IPS-18a (cell line): ENCODE data around the gene ZNF195.
A peak's percentile ranks its signal among the peaks of the same experiment; 100 is the strongest.
"Not testable (repeated sequence)": the region's sequence is repeated elsewhere in the genome, so short reads cannot be mapped to it uniquely, and the experiment has no call there.

Source experiments
- H3K27ac ChIP-seq: one replicate; pipeline ENCODE4 v1.5.1; 2013; ENCODE audit warnings: low read length
- H3K27me3 ChIP-seq: one replicate; pipeline ENCODE4 v1.6.1; 2013; ENCODE audit warnings: mild to moderate bottlenecking, low read length; ENCODE audit not compliant: control insufficient read depth, insufficient read depth
- H3K36me3 ChIP-seq: one replicate; pipeline ENCODE4 v1.6.1; 2013; ENCODE audit warnings: low read depth, low read length; ENCODE audit not compliant: control insufficient read depth
- H3K4me1 ChIP-seq: one replicate; pipeline ENCODE4 v1.6.1; 2013; ENCODE audit warnings: low read depth, low read length; ENCODE audit not compliant: control insufficient read depth
- H3K4me3 ChIP-seq: one replicate; pipeline ENCODE4 v1.5.1; 2013; ENCODE audit warnings: low read length
- H3K9ac ChIP-seq: one replicate; pipeline ENCODE4 v1.6.1; 2013; ENCODE audit warnings: mild to moderate bottlenecking, low read length, moderate library complexity
- H3K9me3 ChIP-seq: one replicate; pipeline ENCODE4 v1.6.1; 2013; ENCODE audit warnings: low read depth, low read length; ENCODE audit not compliant: control insufficient read depth

Gene ZNF195

GRCh38 chr11:3378426-3379423 is at the start of gene ZNF195:
Gene ZNF195, minus strand, starts transcription at chr11:3379146. Its CDS starts 106 bp downstream, at chr11:3379040.
- peak within 1 kb of the TSS; percentile 90 for H3K4me3 ChIP-seq
- H3K27ac ChIP-seq, result peak within 1 kb of the TSS; percentile 93

GRCh38 chr11:3428076-3428475 is 49.1 kb upstream of the ZNF195 start:
- not testable (repeated sequence) for H3K9ac ChIP-seq, H3K27ac ChIP-seq, H3K4me3 ChIP-seq, H3K27me3 ChIP-seq, H3K4me1 ChIP-seq, H3K36me3 ChIP-seq, H3K9me3 ChIP-seq

More at GRCh38 chr11:3378426-3379423, at the start of gene ZNF195:
- no peaks in the 10 kb centered on the region for H3K27me3 ChIP-seq
- H3K9ac ChIP-seq, result peak within 1 kb of the TSS; percentile 98
- peaks cover 28% of the 10 kb centered on the region for H3K4me1 ChIP-seq
- H3K9me3 ChIP-seq, result no peaks in the 10 kb centered on the region
- peaks cover 50% of the 10 kb centered on the region for H3K36me3 ChIP-seq

DNA sequence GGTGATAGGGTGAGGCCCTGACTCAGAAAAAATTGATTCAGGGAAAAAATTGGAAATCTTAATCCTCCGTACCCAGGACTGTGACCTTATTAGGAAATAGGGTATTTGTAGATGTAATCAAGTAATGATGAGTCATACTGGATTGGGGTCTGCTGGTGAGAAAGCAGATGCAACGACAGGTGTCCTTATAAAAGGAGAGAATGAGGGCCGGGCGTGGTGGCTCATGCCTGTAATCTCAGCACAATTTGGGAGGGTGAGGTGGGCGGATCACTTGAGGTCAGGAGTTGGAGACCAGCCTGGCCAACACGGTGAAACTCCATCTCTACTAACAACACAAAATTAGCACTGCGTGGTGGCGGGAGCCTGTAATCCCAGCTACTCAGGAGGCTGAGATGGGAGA is 47.6 kb upstream of the ZNF195 start:
- H3K9ac ChIP-seq, H3K4me3 ChIP-seq, H3K9me3 ChIP-seq, H3K27ac ChIP-seq, H3K36me3 ChIP-seq, H3K4me1 ChIP-seq, H3K27me3 ChIP-seq: not testable (repeated sequence)

- peak overlapping the region; percentile 56 for H3K4me3 ChIP-seq
- not testable (repeated sequence) for H3K9me3 ChIP-seq, H3K27ac ChIP-seq, H3K27me3 ChIP-seq, H3K4me1 ChIP-seq, H3K36me3 ChIP-seq, H3K9ac ChIP-seq
Measured at GRCh38 chr11:3423928-3424327, 45.0 kb upstream of the ZNF195 start.

DNA sequence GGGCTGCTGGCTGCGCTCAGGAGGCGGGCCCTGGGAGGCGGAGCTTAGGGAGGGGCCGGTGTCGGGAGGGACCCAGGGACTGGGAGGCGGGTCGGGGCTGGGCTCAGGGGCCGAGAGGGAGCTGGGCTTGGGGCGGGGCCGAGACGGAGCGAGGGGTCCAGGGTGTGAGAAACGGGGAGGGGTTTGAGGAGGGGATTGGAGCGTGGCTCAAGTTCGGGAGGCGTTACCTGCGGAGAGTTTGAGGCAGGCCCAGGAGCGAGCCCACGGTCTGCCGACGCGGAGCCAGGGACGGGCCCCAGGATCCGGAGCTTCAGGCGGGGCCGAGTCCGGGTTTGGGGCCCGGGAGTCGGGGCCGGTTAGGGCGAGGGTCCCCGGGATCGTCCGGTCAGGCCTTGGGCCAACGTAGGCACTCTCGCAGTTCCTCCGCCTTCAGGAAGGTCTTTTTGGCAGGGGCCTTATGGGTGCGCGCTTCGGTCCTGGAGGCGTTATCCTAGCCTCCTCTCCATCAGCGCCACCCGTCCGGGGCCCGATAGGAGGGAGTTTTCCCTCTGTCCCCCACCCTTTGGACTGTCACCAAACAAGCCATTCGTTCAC is 44.3 kb upstream of the ZNF195 start:
- not testable (repeated sequence) for H3K36me3 ChIP-seq, H3K27ac ChIP-seq, H3K9ac ChIP-seq, H3K4me1 ChIP-seq, H3K9me3 ChIP-seq, H3K27me3 ChIP-seq
- H3K4me3 ChIP-seq, result peak overlapping the region; percentile 56

DNA sequence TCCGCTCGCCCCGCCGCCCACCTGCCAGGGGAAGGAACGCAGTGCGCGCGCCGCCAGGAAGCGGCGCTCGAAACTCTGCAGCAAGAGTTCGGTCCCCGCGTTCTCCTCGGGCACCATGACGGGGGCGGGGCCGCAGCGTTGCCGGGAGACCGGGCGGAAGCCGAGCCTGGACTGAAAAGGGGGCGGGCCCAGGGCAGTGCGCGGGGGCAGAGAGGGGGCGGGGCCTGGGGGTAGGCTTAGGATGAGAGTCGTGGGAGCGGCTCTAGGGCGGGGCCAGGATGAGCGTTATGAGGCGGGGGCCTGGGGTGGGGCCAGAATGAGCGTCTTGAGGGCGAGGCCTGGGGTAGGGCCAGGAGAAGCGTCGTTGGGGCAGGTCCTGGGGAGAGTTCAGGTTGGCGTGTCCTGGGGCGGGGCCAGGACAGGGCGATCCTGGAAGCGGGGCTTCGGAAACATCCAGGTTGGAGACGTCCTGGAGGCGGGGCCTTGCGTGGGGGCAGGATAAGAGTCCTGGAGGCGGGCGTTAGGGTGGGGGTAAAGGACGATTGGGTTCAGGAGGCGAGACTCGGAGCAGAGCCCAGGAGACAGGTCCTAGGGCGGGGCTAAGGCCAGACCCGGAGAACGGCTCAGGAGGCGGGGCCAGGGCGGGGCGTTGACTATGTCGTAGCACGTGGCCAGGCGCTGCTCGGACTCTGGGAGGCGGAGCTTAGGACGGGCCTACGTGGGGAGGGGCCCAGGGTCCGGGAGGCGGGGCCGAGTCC is 43.6 kb upstream of the ZNF195 start:
- Histone ChIP-seq H3K9ac (peak overlapping the region; percentile 70), H3K4me3 (peak overlapping the region; percentile 75)
- H3K27me3 ChIP-seq, H3K9me3 ChIP-seq, H3K36me3 ChIP-seq, H3K27ac ChIP-seq, H3K4me1 ChIP-seq: not testable (repeated sequence)

- not testable (repeated sequence) for H3K27me3 ChIP-seq, H3K36me3 ChIP-seq, H3K27ac ChIP-seq, H3K4me1 ChIP-seq, H3K9me3 ChIP-seq
- peak overlapping the region; percentile 75 for H3K4me3 ChIP-seq
- H3K9ac ChIP-seq, result peak overlapping the region; percentile 70
Measured at GRCh38 chr11:3421608-3422379, 42.8 kb upstream of the ZNF195 start.

DNA sequence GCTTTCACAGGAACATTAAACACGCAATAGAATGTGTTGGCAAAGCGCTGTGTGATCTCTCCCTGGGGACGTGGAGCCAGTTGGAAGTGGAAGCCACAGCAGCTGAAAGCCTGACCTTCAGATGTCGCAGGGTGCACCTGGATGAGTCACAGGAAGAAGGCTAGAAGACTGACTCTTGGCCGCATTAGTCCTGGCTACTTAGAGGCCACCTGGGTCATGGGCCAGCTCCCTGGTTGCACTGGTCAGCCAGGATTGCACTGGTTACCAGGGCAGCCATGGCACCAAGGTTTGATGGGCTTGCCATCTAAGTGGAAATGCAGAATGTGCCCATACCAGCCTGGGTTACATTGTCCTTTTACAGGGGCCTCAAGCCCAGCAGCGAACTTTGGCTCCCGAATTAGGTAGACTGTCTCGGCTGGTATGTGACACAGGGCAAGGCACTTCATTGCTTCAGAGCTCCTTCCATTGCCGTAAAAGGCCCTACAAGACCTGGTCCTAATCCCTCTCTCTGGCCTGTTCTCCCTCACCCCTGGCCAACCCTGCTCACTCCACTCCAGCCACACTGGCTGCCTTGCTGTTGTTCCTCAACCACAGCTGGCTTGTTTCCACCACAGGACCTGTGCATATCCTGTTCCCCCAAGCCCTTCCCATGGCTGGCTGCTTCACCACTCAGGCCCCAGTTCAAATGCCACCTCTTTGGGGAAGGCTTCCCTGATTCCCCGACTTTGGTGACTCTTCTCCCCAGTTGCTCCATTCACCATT is 41.5 kb upstream of the ZNF195 start:
- not testable (repeated sequence) for H3K36me3 ChIP-seq, H3K9me3 ChIP-seq, H3K4me1 ChIP-seq, H3K4me3 ChIP-seq, H3K27ac ChIP-seq, H3K9ac ChIP-seq, H3K27me3 ChIP-seq

DNA sequence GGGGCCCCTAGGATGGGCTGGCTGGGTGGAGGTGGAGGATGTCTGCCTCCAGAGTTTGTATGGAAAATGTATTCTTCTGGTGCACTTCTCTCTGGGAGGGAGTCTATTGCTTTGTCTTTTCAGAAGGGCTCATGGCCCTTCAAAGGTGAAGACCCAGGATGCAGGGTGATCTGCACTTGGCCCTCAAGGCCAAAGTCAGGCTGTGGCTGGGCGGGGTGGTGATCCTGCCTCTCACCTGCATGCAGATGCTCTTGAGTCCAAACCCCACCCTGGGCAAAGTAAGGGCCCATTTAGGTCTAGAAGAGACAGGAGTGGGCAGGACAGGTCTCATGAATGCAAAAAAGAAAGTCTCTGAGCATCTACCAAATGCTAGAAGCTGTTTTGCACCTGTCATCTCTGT is 40.5 kb upstream of the ZNF195 start:
- H3K27me3 ChIP-seq, H3K27ac ChIP-seq, H3K36me3 ChIP-seq, H3K4me3 ChIP-seq, H3K9ac ChIP-seq, H3K4me1 ChIP-seq, H3K9me3 ChIP-seq: not testable (repeated sequence)

- not testable (repeated sequence) for H3K4me1 ChIP-seq, H3K36me3 ChIP-seq, H3K9ac ChIP-seq, H3K4me3 ChIP-seq, H3K9me3 ChIP-seq, H3K27me3 ChIP-seq, H3K27ac ChIP-seq
Measured at GRCh38 chr11:3417047-3417446, 38.1 kb upstream of the ZNF195 start.
